ENCODE measurements around the gene NKG7.

Gene NKG7

DNA sequence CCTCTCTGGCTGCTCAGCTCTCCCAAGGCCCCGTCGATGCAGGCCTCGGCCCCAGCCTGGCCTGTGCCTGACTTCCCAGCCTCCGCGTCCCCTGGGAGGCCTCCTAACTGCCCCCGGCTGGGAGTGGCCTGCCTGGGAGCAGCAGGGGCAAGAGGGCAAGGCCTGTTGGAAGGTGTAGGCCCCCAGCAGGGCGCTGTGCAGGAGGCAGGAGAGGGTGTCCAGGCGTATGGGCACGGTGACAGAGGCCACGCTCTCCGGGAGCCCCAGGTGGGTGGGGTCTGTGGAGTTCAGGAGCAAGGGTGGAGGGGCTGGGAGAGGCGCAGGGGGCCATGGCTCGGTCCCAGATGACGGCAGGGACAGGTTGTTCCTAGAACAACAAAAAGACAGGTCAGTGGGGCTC, 16.7 kb upstream of the NKG7 start:
- no peak for DNase-seq

DNA sequence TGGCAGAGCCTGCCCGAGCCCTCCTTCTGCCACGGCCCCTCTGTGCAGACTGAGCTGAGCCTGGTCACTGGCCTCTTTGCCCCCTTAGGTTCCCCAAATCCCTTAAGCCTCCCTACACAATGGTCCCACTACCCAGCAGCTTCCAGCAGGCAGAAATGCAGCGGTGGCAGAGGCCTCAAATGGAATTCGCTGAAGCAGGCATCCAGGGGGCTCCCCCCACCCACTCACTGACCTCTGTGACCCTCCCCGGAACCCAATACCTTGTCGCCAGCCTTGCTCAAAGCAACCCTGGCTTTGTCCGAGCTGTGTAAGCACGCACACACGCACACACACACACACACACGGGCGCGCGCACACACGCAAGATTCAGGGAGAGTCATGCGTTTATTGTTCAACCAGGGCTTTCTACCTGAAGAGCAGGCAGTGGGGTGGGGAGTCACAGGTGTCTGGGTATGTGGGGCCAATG, 15.5 kb upstream of the NKG7 start, which contains the start of gene LIM2:
Gene LIM2 (minus strand): TSS at position 51 of the 466 bp plus-strand sequence. CDS start 531 bp downstream, outside the sequence.
- no peak for DNase-seq

DNA sequence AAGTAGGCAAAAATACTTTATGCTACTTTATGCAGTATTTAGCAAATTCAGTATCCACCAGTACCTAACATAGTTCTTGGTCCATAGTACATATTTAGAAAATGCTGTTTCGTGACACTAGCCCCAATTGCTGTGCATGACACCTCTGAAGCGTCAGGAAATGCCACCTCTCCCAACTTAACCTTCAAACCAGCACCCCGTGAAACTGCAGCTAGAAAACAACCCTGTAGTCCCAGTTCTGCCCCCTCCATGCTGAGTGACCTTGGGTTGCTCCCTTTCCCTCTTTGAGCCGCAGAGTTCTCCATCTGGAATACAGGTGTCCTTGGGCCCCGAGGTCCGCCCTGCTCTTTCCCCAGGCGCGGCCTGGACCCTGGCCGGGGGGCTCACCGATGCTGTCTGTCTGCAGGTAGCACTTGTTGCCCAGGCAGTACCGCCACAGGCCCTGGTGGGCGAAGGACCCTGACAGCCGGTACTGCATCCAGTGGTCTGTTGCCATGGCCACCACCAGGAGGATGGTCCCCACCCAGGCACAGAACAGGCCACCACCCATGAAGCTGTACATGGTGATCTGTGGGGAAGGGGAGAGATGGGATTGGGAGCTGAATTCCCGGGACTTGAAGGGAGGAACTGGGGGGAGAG, 14.5 kb upstream of the NKG7 start:
- DNase-seq, result no peak

DNA sequence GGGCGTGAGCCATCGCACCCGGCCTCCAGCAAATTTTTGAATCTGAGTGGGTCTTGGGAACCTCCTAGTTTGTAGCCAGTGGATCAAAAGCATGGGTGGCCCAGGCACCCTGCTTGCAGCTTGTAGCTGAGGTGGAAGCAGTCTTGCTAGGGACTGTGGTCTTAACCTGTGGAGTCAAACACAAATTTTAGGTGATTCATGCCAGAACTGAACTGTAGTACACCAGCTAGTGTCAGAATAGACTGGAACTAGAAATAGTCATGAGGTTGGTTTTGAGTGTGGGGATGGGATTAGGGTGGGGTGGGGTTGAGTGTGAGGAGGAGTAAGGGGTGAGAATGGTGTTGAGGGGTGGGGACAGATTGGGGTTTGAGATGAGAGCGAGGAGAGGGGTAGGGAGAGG, 9.6 kb upstream of the NKG7 start:
- no peak for DNase-seq

DNA sequence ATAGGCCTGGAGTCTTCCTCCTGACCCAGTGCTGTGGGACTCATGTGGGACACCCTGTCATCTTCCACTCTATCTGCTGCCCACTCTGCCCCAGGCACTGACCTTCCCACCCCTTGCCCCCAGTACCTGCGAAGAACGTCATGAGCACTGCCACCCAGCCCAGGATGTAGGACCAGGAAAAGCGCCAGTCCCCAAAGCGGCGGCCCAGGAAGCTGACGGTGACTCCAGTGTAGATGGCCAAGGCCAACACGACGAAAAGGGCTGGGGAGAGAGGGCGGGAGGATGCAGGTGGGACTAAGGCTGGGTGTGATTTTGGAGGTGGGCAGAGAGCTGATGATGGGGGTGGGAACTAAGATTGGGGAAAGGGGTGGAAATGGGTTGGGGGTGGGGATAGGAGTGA, 7.9 kb upstream of the NKG7 start:
- no peak for DNase-seq

DNA sequence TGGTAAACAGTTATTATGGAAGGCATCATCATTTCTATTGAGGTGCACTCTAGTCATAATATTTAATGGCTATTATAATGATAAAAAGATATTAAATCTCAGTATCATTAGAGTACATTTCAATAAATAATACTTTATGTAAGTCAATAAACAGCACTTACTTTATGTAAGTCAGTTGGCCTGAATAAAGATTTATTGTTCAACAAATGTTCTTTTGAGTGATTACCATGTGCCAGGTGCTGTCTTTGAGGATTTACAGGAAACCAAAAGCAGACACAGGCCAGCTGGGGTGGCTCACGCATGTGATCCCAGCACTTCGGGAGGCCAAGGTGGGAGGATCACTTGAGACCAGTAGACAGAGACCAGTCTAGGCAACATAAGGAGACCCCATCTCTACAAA, 5.0 kb upstream of the NKG7 start:
- DNase-seq, result no peak

DNA sequence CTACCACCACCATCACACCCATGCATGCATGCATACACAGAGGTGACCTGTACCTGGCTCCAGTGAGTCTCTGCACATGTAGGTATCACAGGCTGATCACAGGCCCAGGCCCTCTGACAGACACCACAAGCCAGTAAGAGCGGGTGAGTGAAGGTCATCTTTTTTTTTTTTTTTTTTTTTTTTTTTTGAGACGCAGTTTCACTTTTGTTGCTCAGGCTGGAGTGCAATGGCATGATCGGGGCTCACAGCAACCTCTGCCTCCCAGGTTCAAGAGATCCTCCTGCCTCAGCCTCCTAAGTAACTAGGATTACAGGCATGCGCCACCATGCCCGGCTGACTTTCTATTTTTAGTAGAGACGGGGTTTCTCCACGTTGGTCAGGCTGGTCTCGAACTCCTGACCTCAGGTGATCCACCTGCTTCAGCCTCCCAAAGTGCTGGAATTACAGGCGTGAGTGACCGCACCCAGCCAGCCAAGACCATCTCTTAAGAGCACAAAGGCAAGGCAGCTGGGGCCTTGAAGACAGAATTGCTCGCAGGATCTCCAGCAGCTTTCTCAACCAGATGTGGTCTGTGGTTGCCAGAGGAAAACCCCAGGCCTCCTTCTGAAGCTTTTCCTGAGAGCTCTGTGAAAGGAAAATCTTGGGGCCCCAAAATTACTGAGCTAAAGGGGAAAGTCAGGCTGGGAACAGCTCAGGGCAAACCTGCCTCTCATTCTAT, 3.2 kb upstream of the NKG7 start:
- no peak for DNase-seq

DNA sequence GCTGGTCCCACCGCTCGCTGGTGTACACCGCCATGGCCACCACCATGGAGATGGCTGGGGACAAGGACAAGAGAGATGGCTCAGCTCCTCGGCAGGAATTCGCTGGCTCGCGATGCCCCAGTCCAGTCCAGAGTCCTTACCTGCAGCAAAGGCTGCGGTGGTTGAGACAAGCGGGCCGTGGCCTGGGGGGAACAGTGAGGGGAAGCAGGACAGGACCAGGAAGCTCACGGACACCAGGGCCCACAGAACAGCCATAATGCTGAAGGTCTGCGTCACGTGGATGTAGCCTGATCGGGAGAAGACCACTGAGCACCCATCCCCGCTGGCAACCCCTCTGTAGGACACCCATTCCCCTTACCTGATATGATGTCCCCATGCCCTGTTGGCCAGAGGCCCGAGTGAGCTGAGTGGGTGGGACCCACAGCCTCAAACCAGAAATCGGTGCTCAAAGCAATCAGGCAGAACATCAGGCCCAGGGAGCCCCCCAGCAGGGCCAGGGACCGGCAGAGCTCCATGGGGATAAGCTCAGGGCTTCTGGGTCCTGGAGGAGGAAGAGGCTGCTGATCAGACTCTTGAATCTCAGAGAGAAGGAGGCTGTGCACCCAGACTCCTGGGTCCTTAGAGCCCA, 319 bp downstream of the NKG7 start:
- DNase-seq, result no peak

DNA sequence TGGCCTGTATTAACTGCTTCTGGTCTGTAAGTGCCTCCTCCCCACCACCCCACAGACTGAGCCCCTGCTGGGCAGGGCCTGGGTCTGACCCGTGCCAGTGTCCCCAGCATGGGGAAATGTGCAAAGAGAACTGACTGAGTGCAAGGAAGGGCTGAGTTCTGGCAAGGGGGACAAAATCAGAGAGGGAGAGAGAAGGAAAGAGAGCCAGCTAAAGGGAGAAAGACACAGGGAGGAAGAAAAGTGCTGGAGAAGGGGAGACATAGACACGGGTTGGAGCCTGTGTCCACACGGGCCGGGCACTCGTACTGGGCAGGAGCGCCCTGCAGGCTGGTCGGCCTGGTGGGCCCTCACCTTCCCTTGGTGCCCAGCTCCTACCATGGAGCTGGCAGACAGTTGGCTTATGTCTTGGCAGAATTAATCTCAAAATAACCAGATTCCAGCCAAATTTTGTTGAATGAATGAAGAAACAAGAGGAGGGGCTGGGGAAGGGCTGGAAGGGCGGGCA, 1.2 kb downstream of the NKG7 start:
- no peak for DNase-seq

DNA sequence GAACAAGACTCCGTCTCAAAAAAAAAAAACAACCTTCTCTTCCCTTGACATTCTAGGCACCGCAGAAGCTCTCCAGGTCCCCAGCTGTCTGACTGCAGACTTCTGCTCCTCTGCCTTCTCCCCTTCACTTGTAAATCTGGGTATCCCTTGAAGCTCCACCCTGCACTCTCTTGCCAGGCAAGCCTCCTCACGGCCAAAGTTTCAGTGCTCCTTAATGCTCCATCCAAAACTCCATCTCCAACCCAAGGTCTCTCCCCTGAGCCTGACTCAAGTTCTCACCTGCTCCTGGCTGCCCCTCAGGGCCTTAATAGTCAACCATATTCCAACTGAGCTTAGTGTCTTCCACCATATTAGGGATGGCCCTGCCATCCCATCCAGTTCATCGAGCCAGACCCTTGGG, 2.2 kb downstream of the NKG7 start:
- no peak for DNase-seq

DNA sequence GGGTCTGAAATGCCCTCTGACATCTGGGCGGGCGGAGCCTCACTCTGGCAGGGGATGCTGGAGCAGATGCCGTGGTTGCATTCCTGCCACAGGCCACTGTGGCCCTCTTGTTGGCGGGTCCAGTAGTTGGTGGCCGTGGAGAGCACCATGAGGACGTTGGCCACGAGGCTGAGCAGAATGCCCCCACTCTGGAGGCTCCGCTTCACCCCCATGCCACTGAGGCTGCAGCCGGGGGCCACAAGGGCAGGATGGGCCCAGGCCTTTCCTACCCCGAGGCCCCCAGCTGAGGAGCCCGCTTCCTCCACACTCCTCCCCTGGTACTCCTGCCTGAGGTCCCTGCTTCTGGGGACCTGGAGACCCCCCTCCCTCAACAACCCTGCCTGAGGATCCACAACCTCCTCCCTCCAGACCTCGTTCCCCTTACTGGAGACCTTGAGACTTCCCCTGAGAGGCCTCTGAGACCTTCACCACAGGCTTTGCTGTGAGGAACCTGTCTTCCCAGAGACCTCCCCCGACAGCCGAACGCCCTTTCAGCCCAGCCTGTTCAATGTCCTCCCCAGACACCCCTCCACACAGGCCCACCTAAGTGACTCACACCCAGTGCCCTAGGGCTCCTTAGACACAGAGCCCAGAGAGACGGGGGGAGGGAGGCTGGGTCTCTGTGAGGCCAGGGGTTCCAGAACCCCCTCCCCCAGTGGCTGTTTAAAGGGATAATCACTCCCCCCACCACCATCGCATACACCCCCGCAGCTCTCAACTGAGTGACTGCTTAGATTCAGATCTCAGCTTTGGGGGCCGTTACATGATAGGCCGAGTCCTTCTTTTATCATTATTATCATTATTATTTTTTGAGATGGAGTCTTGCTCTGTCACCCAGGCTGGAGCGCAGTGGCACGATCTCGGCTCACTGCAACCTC, 3.8 kb downstream of the NKG7 start, which contains the start of gene CLDND2:
Gene CLDND2 (minus strand): TSS at position 638 of the 917 bp plus-strand sequence. CDS start 426 bp downstream, at position 212.
- no peak for DNase-seq

DNA sequence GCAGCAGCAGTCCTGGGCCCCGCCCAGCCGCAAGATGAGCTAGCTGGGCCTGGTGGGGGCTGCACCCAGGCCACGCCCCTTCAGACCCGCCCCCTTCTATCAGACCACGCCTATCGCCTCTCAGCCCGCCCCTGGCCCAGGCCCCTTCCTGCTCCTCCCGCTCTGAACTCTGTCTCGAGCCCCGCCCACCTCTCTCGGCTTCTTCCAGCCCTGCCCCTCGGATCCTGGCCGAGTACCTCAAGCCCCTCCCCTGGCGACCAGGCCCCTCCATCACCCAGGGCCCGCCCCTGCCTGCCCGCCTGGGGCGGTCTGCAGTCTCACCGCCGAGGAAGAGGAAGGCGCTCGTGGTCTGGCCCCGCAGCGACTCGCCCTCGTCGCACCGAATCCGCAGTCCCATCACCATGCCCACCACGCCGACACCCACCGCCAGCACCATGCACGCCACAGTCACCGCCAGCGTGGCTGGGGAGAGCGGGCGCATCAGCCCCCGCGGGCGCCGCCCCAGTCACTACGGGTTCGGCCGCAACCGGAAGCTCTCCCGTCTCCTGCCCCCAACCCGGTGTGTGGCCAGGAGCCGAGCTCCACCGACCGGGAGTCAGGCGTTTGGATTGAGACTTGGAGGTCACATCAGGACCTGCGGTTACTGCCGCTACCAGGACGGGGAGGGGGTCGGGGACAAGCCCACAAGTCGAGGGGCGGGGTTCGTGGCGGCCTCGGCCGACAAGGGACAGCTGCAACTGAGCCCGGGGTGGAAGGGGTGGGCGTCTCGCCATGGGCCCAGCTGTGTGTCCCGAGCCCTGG, 4.7 kb downstream of the NKG7 start:
- peak; percentile 99 for DNase-seq

DNA sequence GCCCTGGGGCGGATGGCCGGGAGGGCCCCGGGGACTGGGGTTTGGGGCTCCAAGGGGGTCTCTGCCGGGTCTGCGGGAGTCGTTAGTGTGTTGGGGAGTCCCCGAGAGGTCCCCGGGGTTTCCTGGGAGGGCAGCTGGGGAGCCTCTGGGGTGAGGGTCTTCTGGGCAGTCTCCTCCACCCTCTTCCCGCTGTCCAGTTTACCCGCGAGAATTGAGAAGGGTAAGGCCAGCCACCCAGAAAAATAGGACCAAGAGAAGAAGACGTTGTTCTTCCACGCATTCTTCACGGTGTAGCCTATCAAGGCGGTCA, 5.2 kb downstream of the NKG7 start:
- no peak for DNase-seq

DNA sequence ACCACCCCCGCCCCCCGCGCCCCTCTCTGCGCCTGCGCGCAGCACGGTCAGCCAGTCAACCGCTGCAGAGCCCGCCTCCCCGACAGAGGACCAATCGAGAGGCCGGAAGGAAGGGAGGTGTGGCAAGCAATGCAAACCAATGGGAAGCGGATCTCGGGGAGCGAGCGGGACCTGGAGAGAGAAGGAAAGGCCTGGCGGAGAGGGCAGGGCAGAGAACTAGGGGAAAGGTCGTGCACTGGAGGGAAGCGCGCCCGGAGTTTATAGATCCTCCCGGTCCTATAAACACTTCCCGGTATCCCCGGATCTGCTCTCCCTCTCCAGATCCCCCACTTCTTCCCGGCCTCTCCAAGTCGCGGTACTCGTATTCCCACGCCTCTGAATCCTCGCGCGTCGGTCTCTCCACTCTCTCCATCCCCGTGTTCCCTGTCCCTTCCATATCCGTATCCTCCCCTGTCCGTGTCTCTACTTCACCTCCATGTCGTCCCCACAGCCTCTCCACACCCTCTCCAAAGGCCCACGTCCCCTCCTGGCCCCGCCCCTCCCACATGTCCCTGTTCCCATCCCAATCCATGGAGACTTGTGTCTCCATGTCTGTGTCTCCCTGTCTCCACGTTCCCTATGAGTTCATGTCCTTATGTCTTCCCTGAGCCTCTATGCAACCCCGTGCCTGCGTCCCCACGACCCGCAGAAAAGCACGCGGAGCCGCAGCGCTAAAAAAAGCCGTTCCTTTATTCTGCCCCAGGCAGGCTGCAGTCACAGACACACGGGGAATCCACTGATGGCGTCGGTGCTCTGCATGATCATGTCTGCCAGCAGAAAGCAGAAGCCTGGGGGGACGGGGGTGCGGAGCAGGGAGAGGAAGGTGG, 5.8 kb downstream of the NKG7 start:
- peak; percentile 99 for DNase-seq

DNA sequence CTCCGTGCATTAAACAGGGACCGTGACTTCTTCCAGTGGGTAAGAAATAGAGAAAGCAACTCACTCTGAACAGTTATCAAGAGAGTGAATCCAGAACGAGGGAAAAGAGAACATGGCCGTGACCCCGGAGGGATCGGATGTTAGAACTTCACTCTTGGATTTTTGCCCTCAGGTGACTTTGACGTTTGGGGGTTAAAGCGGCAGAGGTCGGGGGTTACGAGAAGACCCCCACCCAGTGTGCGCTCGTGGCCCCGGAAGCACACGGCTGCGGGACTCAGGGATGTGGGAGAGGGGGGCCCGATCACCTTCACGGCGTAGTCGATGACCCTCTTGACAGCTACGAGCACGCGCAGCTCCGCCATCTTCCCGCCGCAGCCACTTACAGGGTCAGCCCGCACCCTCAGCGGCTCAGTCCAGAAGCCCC, 6.5 kb downstream of the NKG7 start, which contains the start of gene ETFB:
Gene ETFB (minus strand): TSS at position 424 of the 424 bp plus-strand sequence. CDS start 62 bp downstream, at position 362.
- no peak for DNase-seq

DNA sequence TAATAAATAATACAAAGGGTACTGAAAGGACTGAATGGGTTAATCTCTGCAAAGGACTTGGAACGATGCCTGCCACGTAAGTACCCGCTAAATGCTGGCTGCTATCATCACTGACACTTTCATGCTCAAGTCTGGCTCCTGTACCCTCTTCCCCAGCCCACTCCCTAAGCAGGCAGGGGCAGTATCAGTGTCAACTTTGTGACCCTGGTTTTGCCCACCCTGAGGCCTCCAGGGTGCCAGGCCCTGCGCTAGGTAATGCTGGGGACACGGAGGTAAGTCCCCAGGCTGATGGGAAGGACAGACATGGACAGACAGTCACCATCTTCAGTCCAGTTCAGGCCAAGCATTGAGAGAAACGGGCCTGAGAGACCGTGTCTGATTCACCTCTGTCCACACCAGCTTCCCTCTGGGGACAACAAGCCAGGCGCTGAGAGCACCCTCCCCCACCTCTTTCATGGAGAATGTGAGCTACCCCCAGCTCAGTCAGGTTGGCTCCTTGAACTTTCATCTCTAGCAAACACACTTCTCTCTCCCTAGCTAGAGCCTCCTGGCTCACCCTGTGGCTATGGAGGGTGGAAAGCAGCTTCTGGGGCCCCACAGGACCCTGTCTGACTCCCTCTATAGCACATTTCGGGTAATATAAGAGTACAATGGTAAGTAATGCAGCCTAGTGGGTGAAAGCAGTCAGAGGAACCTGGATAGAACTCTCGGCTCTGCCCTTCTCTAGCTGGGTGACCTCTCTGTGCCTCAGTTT, 7.1 kb downstream of the NKG7 start:
- no peak for DNase-seq

DNA sequence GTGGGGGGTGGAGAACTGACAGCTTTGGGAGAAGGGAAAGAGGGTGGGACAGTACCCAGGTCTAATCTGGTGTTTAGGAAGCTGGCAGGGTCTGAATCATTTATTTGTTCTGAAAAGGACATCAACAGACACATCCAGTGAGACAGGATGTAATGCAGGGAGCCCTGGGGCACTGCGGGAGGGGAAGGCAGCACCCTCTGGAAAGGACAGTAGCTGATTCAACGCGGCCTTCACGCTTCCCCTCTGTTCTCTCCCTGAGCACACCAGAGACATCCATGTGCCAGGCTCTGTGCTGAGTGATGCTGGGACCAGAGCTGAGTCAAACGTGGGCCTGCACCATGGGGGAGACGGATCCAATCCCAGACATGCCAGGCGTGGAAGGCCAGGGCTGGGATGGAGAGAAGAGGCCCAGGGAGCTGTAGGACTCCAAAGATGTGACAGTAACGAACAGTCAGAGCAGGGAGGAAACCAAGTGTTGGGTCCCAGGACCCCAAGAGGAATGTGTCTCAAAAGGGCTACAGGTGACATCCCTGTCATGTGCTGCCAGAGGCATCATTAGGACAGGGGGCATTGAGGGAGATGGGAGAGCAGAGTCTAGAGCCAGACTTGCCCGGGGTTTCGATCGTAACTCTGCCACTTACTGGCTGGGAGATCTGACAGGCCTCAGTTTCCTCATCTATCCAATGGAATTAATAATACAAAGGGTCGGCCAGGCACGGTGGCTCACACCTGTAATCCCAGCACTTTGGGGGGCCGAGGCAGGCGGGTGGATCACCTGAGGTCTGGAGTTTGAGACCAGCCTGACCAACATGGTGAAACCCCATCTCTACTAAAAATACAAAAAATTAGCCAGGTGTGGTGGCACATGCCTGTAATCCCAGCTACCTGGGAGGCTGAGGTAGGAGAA, 8.0 kb downstream of the NKG7 start:
- no peak for DNase-seq

DNA sequence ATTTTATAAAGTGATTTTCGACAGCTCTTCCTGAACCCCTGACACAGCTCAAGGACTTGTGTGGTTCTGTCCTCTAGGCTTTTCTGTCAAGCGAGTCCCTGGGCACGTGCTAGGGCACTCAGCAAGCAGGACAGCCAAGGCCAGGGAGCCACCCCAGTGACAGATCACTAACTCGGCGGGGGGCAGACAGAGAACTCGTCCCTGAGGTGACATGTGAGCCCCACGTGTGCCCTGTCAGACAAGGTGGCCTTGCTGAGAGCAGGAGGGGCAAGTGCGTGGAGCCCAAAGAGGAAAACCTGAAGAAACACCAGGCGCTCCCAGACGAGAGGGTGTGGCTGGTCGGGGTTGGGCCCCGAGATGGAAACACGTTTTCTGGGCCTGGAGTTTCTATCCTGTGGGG, 11.2 kb downstream of the NKG7 start:
- no peak for DNase-seq

DNA sequence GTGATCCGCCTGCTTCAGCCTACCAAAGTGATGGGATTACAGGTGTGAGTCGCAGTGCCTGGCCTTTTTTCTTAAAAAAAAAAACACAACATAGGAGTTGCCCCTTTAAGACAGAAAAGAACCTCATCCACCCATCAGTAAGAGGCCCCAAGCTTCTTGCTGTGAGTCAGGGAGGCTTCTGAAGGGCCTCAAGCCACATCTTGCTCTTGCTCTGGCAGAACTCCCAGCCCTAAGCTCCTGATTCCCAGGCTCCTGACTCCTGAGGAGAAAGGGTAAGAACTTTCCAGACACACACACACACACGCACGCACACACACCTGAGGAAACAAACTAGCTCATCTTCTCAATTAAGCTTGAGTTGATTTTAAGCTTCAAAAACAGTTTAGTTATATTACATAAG, 13.2 kb downstream of the NKG7 start:
- DNase-seq, result no peak
